ENCODE measurements around the gene HMGXB3. TPM values are rescaled to one million over a fixed set of nuclear protein-coding genes. Genes with fewer than 3 reads are reported as not detected.

HMGXB3 gene
- total RNA-seq, 1 donor from 2014 or later = 23.1 TPM

GRCh38 chr5:149999359-149999758 lies 1.2 kb upstream of the HMGXB3 start:
- H3K4me2 ChIP-seq = peak overlapping the region; percentile 83
- Mint-ChIP-seq H3K36me3 (peaks cover 8% of the 10 kb centered on the region), H3K27ac (no peak overlapping the region), H3K27me3 (ENCODE audit: insufficient read depth, low read depth) (peaks cover 2% of the 10 kb centered on the region), H3K4me3 (peak overlapping the region; percentile 96), H3K4me1 (peaks cover 26% of the 10 kb centered on the region), H3K9me3 (no peaks in the 10 kb centered on the region)
- H3K79me2 ChIP-seq (ENCODE audit: low read depth) = peaks cover 43% of the 10 kb centered on the region
- H3K27ac ChIP-seq = no peak overlapping the region
- H3K9me3 ChIP-seq (ENCODE audit: low read depth) = no peaks in the 10 kb centered on the region
- peaks cover 22% of the 10 kb centered on the region for H4K20me1 ChIP-seq (ENCODE audit: low read depth)
- H2AFZ ChIP-seq (replicated peaks) = no peak overlapping the region
- no peak for DNase-seq (ENCODE audit: low spot score)
- peaks cover 22% of the 10 kb centered on the region for H3F3A ChIP-seq (ENCODE audit: low read depth)
- TF ChIP-seq EZH2 (IDR thresholded peaks at IDR 0.05) (no peak), EZH2phosphoT487 (IDR thresholded peaks at IDR 0.05) (no peak)
- TF ChIP-seq, protein P1, sequence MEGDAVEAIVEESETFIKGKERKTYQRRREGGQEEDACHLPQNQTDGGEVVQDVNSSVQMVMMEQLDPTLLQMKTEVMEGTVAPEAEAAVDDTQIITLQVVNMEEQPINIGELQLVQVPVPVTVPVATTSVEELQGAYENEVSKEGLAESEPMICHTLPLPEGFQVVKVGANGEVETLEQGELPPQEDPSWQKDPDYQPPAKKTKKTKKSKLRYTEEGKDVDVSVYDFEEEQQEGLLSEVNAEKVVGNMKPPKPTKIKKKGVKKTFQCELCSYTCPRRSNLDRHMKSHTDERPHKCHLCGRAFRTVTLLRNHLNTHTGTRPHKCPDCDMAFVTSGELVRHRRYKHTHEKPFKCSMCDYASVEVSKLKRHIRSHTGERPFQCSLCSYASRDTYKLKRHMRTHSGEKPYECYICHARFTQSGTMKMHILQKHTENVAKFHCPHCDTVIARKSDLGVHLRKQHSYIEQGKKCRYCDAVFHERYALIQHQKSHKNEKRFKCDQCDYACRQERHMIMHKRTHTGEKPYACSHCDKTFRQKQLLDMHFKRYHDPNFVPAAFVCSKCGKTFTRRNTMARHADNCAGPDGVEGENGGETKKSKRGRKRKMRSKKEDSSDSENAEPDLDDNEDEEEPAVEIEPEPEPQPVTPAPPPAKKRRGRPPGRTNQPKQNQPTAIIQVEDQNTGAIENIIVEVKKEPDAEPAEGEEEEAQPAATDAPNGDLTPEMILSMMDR (IDR thresholded peaks at IDR 0.05) = no peak
- no peaks in the 10 kb centered on the region for H3K27me3 ChIP-seq
- peak overlapping the region; percentile 76 for H3K4me3 ChIP-seq
- peaks cover 13% of the 10 kb centered on the region for H3K4me1 ChIP-seq
- no peaks in the 10 kb centered on the region for H3K36me3 ChIP-seq
- H3K9ac ChIP-seq = peak overlapping the region; percentile 56

- no peaks in the 10 kb centered on the region for H3K27me3 ChIP-seq
- H3K27ac ChIP-seq = peak overlapping the region; percentile 64
- H3K79me2 ChIP-seq (ENCODE audit: low read depth) = peaks cover 48% of the 10 kb centered on the region
- peaks cover 22% of the 10 kb centered on the region for H4K20me1 ChIP-seq (ENCODE audit: low read depth)
- no peak for DNase-seq (ENCODE audit: low spot score)
- peak overlapping the region; percentile 83 for H3K4me2 ChIP-seq
- no peaks in the 10 kb centered on the region for H3K9me3 Mint-ChIP-seq
- no peaks in the 10 kb centered on the region for H3K9me3 ChIP-seq (ENCODE audit: low read depth)
- peaks cover 10% of the 10 kb centered on the region for H3K36me3 Mint-ChIP-seq
- peaks cover 22% of the 10 kb centered on the region for H3F3A ChIP-seq (ENCODE audit: low read depth)
- TF ChIP-seq, protein P1 (IDR thresholded peaks at IDR 0.05) = no peak
- TF ChIP-seq EZH2phosphoT487 (IDR thresholded peaks at IDR 0.05) (no peak), EZH2 (IDR thresholded peaks at IDR 0.05) (no peak)
- peak overlapping the region; percentile 56 for H3K9ac ChIP-seq
- no peaks in the 10 kb centered on the region for H3K36me3 ChIP-seq
- H3K4me1 Mint-ChIP-seq = peaks cover 26% of the 10 kb centered on the region
- H3K4me3 Mint-ChIP-seq = peak overlapping the region; percentile 96
- H2AFZ ChIP-seq (replicated peaks) = peak overlapping the region; percentile 57
- peak overlapping the region; percentile 76 for H3K4me3 ChIP-seq
- peaks cover 2% of the 10 kb centered on the region for H3K27me3 Mint-ChIP-seq (ENCODE audit: insufficient read depth, low read depth)
- H3K4me1 ChIP-seq = peaks cover 13% of the 10 kb centered on the region
- H3K27ac Mint-ChIP-seq = peak overlapping the region; percentile 93
Observed at GRCh38 chr5:149999866-150000255, 678 bp upstream of the HMGXB3 start.

GRCh38 chr5:150000990-150001659 lies 586 bp downstream of the HMGXB3 start:
- no peak overlapping the region for H3K27ac ChIP-seq
- peaks cover 22% of the 10 kb centered on the region for H4K20me1 ChIP-seq (ENCODE audit: low read depth)
- DNase-seq (ENCODE audit: low spot score) = peak; percentile 76
- H3K27me3 Mint-ChIP-seq (ENCODE audit: insufficient read depth, low read depth) = peaks cover 2% of the 10 kb centered on the region
- peak overlapping the region; percentile 38 for H3K9ac ChIP-seq
- H2AFZ ChIP-seq (replicated peaks) = peak overlapping the region; percentile 57
- no peak overlapping the region for H3K27ac Mint-ChIP-seq
- H3K4me3 ChIP-seq = peak overlapping the region; percentile 76
- peaks cover 48% of the 10 kb centered on the region for H3K79me2 ChIP-seq (ENCODE audit: low read depth)
- H3K4me2 ChIP-seq = peak overlapping the region; percentile 83
- peaks cover 26% of the 10 kb centered on the region for H3K4me1 Mint-ChIP-seq
- no peaks in the 10 kb centered on the region for H3K36me3 ChIP-seq
- H3K36me3 Mint-ChIP-seq = peaks cover 6% of the 10 kb centered on the region
- peaks cover 22% of the 10 kb centered on the region for H3F3A ChIP-seq (ENCODE audit: low read depth)
- H3K27me3 ChIP-seq = no peaks in the 10 kb centered on the region
- no peaks in the 10 kb centered on the region for H3K9me3 Mint-ChIP-seq
- peaks cover 13% of the 10 kb centered on the region for H3K4me1 ChIP-seq
- TF ChIP-seq, protein P1 (IDR thresholded peaks at IDR 0.05) = no peak
- no peak for TF ChIP-seq EZH2phosphoT487 (IDR thresholded peaks at IDR 0.05)
- TF ChIP-seq EZH2 (IDR thresholded peaks at IDR 0.05) = no peak
- peak overlapping the region; percentile 96 for H3K4me3 Mint-ChIP-seq
- no peaks in the 10 kb centered on the region for H3K9me3 ChIP-seq (ENCODE audit: low read depth)

All from neural progenitor cell (in vitro differentiated cells).